BLaER1 treated with 17β-estradiol and CSF1 and Interleukin-3, amounts not matched to agents 10 nM and 100 nM (cell line): ENCODE data around the gene TOMM7.

Experiments used
- H3K27ac ChIP-seq, 11 experiments: shearing (Covaris generic); formaldehyde crosslinking; 2 replicates each; pipeline ENCODE4 v1.8.1; 2022
- H3K27me3 ChIP-seq, 11 experiments: shearing (Covaris generic); formaldehyde crosslinking; 2 replicates each; pipeline ENCODE4 v1.8.1; 2022
- H3K36me3 ChIP-seq, 11 experiments: shearing (Covaris generic); formaldehyde crosslinking; 2 replicates each; pipeline ENCODE4 v1.8.1; 2022
- H3K4me1 ChIP-seq, 10 experiments: shearing (Covaris generic); formaldehyde crosslinking; 2 replicates each; pipeline ENCODE4 v1.8.1; 2022
- H3K4me2 ChIP-seq, 11 experiments: shearing (Covaris generic); formaldehyde crosslinking; 2 replicates each; pipeline ENCODE4 v1.8.1; 2022
- H3K4me3 ChIP-seq, 10 experiments: shearing (Covaris generic); formaldehyde crosslinking; 2 replicates each; pipeline ENCODE4 v1.8.1; 2022
- H3K9ac ChIP-seq, 11 experiments: shearing (Covaris generic); formaldehyde crosslinking; 2 replicates each; pipeline ENCODE4 v1.8.1; 2022
- H3K9me3 ChIP-seq, 11 experiments: shearing (Covaris generic); formaldehyde crosslinking; replicated peaks in 1 of 11; 2 replicates each; pipeline ENCODE4 v1.8.1; 2022
- H4K20me1 ChIP-seq, 11 experiments: shearing (Covaris generic); formaldehyde crosslinking; 2 replicates each; pipeline ENCODE4 v1.8.1; 2022
- Cebpa-rat ChIP-seq, 11 experiments: shearing (Covaris generic); IDR thresholded peaks; 2 replicates each; pipeline ENCODE4 v1.8.1; 2022

TOMM7 gene

GRCh38 chr7:22771194-22771871, 51.3 kb downstream of the TOMM7 start:
- Histone ChIP-seq H3K27ac (no peak overlapping the region), H3K9me3 (peaks cover 9 to 17% (median 11%) of the 10 kb centered on the region in 11 experiments; a peak in 20 of 22 replicates), H3K4me3 (no peak overlapping the region), H3K36me3 (no peaks in the 10 kb centered on the region), H3K27me3 (no peaks in the 10 kb centered on the region), H3K4me1 (no peaks in the 10 kb centered on the region), H3K4me2 (no peak overlapping the region), H4K20me1 (no peaks in the 10 kb centered on the region), H3K9ac (no peak overlapping the region)
- no peak for TF ChIP-seq Cebpa-rat (IDR thresholded peaks at IDR 0.05)

DNA sequence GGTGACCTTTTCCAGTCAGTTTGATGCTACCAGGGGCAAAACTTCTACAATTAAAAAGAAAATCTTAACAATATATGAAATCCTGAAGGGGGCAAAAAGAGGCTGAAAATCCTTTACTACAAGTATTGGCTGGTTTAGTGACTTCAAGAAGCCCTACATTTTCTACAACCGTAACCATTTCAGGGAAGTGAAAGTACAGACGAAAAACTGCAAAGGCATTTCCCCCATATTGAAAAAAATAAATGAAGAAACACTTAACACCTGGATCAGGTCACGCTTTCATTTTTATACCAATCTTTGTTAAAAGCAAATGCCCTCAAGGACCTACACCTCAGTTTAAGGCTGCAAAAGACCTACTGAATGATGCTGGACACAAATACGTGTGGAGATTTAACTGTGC, 57.0 kb downstream of the TOMM7 start:
- peak overlapping the region in 5 of 11 experiments; percentile 3 to 33 (median 11); a peak in 5 of 22 replicates for H3K4me2 ChIP-seq
- no peak overlapping the region for H3K27ac ChIP-seq
- no peak overlapping the region for H3K9ac ChIP-seq
- no peak overlapping the region for H3K4me3 ChIP-seq
- no peaks in the 10 kb centered on the region for H3K27me3 ChIP-seq
- H3K4me1 ChIP-seq, result peaks cover 0 to 8% (median 0%) of the 10 kb centered on the region in 10 experiments; a peak in 4 of 20 replicates
- no peak for TF ChIP-seq Cebpa-rat (IDR thresholded peaks at IDR 0.05)
- H3K9me3 ChIP-seq, result peaks cover 14 to 30% (median 18%) of the 10 kb centered on the region in 11 experiments
- no peaks in the 10 kb centered on the region for H3K36me3 ChIP-seq
- H4K20me1 ChIP-seq, result no peaks in the 10 kb centered on the region
